Measurements from ENCODE around the gene ZNF668.
"Not testable (repeated sequence)": the region's sequence is repeated elsewhere in the genome, so short reads cannot be mapped to it uniquely, and the experiment has no call there.

ZNF668 gene

GRCh38 chr16:31055613-31056012, 18.4 kb downstream of the ZNF668 start:
- no peak for DNase-seq (ENCODE audit: low spot score)

- no peak for DNase-seq (ENCODE audit: low spot score)
These were observed 21.9 kb downstream of the ZNF668 start for GRCh38 chr16:31052114-31052513.

- DNase-seq (ENCODE audit: low spot score): no peak
These were observed 23.6 kb downstream of the ZNF668 start for GRCh38 chr16:31050280-31051030.

GRCh38 chr16:31043898-31044481, 30.1 kb downstream of the ZNF668 start:
- no peak for DNase-seq (ENCODE audit: low spot score)

GRCh38 chr16:31043352-31043751, 30.7 kb downstream of the ZNF668 start:
- no peak for DNase-seq (ENCODE audit: low spot score)

GRCh38 chr16:31042866-31043265, 31.2 kb downstream of the ZNF668 start:
- DNase-seq (ENCODE audit: low spot score): no peak

- DNase-seq (ENCODE audit: low spot score): no peak
These were observed 35.0 kb downstream of the ZNF668 start for GRCh38 chr16:31038993-31039392.

- no peak for DNase-seq (ENCODE audit: low spot score)
These were observed 37.3 kb downstream of the ZNF668 start for GRCh38 chr16:31036691-31037090.

GRCh38 chr16:31033709-31034492, 40.1 kb downstream of the ZNF668 start:
- DNase-seq (ENCODE audit: low spot score): peak; percentile 97

GRCh38 chr16:31032736-31033708, 41.0 kb downstream of the ZNF668 start, which contains the start of gene STX4:
Gene STX4, plus strand, starts transcription at chr16:31033558. Its CDS starts 248 bp downstream, at chr16:31033806.
- peak; percentile 88 for DNase-seq (ENCODE audit: low spot score)

GRCh38 chr16:31031276-31031675, 42.8 kb downstream of the ZNF668 start:
- no peak for DNase-seq (ENCODE audit: low spot score)

- DNase-seq (ENCODE audit: low spot score): no peak
These were observed 44.8 kb downstream of the ZNF668 start for GRCh38 chr16:31029272-31029671.

GRCh38 chr16:31025339-31025738, 48.7 kb downstream of the ZNF668 start:
- DNase-seq (ENCODE audit: low spot score): no peak

- no peak for DNase-seq (ENCODE audit: low spot score)
These were observed 50.3 kb downstream of the ZNF668 start for GRCh38 chr16:31023627-31024226.

GRCh38 chr16:31023252-31023602, 50.8 kb downstream of the ZNF668 start:
- DNase-seq (ENCODE audit: low spot score): no peak

GRCh38 chr16:31022544-31023251, 51.3 kb downstream of the ZNF668 start:
- no peak for DNase-seq (ENCODE audit: low spot score)

- DNase-seq (ENCODE audit: low spot score): no peak
These were observed 53.5 kb downstream of the ZNF668 start for GRCh38 chr16:31020536-31020935.

GRCh38 chr16:31017756-31018155, 56.3 kb downstream of the ZNF668 start:
- not testable (repeated sequence) for DNase-seq (ENCODE audit: low spot score)

- DNase-seq (ENCODE audit: low spot score): no peak
These were observed 58.0 kb downstream of the ZNF668 start for GRCh38 chr16:31016018-31016417.

- not testable (repeated sequence) for DNase-seq (ENCODE audit: low spot score)
These were observed 60.7 kb downstream of the ZNF668 start for GRCh38 chr16:31013292-31013691.

- not testable (repeated sequence) for DNase-seq (ENCODE audit: low spot score)
These were observed 62.2 kb downstream of the ZNF668 start for GRCh38 chr16:31011815-31012214.
